Measurements from ENCODE around the gene CYTH3. TPM values are rescaled to one million over a fixed set of nuclear protein-coding genes. Genes with fewer than 3 reads are reported as not detected.

The CYTH3 gene
- total RNA-seq, 1 donor from 2014 or later = 2.6 TPM

DNA sequence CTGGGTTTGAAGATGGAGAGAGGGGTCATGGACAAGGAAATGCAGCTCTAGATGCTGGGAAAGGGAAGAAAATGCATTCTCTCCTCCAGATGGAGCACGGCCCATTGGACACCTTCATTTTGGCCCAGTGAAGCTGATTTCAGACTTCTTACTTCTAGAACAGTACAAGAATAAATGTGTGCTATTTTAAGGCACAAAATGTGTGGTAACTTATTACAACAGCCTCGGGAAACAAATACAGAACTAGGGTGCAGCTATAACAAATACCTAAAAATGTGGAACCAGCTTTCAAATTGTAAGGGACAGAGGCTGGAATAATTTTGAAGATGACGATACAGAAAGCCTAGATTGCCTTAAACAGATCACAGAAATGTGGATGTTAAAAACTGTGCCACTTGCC, 54.1 kb downstream of the CYTH3 start:
- CTCF ChIA-PET = no interaction called here

DNA sequence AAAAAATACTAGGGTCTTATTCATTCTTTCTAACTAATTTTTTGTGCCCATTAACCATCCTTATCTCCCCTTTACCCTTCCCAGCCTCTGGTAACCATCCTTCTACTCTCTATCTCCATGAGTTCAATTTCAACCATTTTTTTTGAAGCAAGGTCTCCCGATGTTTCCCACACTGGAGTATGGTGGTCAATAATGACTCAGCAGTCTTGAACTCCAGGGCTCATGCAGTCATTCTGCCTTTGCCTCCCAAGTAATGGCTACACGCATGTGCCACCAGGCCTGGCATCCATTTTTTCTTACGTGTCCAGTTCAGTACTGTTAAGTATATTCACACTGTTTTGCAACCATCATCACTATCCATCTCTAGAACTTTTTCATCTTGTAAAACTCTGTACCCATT, 60.4 kb downstream of the CYTH3 start:
- CTCF ChIA-PET = no interaction called here
- no peaks in the 10 kb centered on the region for H3K9me3 Mint-ChIP-seq
- POLR2A ChIA-PET = no interaction called here
- ATAC-seq (ENCODE audit: low read depth) = no peak
- no peak overlapping the region for H3K4me3 Mint-ChIP-seq
- no peak for DNase-seq
- intact Hi-C loops (cut with micrococcal nuclease) = no loop called here
- no peak for TF ChIP-seq CTCF (IDR thresholded peaks at IDR 0.05)
- peaks cover 7% of the 10 kb centered on the region for H3K27me3 Mint-ChIP-seq
- H3K4me1 Mint-ChIP-seq = no peaks in the 10 kb centered on the region
- no peaks in the 10 kb centered on the region for H3K36me3 Mint-ChIP-seq (ENCODE audit: low read depth)
- H3K27ac Mint-ChIP-seq = no peak overlapping the region

More for the DNA sequence above, 54.1 kb downstream of the CYTH3 start:
- DNase-seq = no peak
- Mint-ChIP-seq H3K4me1 (peaks cover 10% of the 10 kb centered on the region), H3K9me3 (no peaks in the 10 kb centered on the region), H3K36me3 (ENCODE audit: low read depth) (no peaks in the 10 kb centered on the region), H3K27me3 (peaks cover 1% of the 10 kb centered on the region), H3K4me3 (no peak overlapping the region), H3K27ac (no peak overlapping the region)
- no peak for TF ChIP-seq CTCF (IDR thresholded peaks at IDR 0.05)
- POLR2A ChIA-PET = no interaction called here
- no peak for ATAC-seq (ENCODE audit: low read depth)
- intact Hi-C loops (cut with micrococcal nuclease) = no loop called here

GRCh38 chr7:6210621-6211372, 61.6 kb downstream of the CYTH3 start:
- Mint-ChIP-seq H3K9me3 (no peaks in the 10 kb centered on the region), H3K27ac (no peak overlapping the region), H3K27me3 (peaks cover 7% of the 10 kb centered on the region), H3K4me1 (no peaks in the 10 kb centered on the region), H3K36me3 (ENCODE audit: low read depth) (no peaks in the 10 kb centered on the region), H3K4me3 (no peak overlapping the region)
- no peak for DNase-seq
- ATAC-seq (ENCODE audit: low read depth) = no peak
- POLR2A ChIA-PET = no interaction called here
- CTCF ChIA-PET = no interaction called here
- intact Hi-C loops (cut with micrococcal nuclease) = no loop called here
- no peak for TF ChIP-seq CTCF (IDR thresholded peaks at IDR 0.05)

DNA sequence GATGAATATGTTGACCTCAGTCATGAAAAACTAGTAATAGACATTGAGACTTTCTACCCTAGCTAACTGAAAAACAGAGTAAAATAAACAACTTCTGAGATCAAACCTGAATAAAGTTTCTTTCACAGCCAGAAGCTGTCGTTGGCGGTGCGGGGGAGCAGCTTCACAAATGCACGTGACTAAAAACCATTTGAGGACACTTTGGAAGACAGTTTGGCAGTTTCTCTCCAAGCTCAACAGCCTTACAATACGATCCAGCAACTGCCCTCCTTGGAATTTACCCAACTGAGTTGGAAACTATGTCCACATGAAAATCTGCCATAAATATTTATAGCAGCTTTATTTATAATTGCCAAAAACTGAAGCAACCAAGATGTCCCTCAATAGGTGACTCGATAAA, 63.1 kb downstream of the CYTH3 start:
- DNase-seq (no peak), ATAC-seq (ENCODE audit: low read depth) (no peak)
- ChIA-PET CTCF (no interaction called here), POLR2A (no interaction called here)
- intact Hi-C loops (cut with micrococcal nuclease) = no loop called here
- Mint-ChIP-seq H3K4me1 (no peaks in the 10 kb centered on the region), H3K4me3 (no peak overlapping the region), H3K36me3 (ENCODE audit: low read depth) (no peaks in the 10 kb centered on the region), H3K27me3 (peaks cover 7% of the 10 kb centered on the region), H3K9me3 (no peaks in the 10 kb centered on the region), H3K27ac (no peak overlapping the region)
- no peak for TF ChIP-seq CTCF (IDR thresholded peaks at IDR 0.05)

DNA sequence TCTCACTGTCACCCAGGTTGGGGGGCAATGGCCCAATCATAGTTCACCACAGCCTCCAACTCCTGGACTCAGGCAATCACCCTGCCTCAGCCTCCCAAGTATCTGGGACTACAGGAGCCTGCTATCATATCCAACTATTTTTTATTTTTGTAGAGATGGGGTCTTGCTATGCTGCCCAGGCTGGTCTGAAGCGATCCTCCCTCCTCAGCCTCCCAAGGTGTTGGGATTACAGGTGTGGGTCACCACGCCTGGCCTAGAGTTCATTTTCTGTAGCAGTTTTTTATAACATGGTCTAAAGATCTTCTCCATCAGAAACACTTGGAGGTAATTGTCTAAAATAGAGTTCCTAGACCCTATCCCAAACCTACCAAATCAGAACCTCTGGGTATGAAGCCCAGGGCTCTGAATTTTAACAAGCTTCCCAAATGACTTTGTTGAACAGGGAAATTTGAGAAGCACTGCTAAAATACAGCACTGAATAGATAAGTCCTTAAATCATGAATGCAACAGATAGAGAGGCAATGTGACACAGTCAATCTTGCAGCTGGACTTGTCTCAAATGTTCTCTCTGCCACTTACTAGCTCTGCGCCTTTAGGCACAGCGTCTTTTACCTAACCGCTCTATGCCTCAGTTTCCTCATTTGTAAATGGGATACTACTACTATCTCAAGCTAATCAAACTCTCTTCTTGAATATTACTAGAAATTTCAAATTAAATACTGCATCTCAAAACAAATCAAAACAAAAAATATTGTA, 63.7 kb downstream of the CYTH3 start:
- Mint-ChIP-seq H3K4me1 (no peaks in the 10 kb centered on the region), H3K27me3 (peaks cover 7% of the 10 kb centered on the region), H3K27ac (no peak overlapping the region), H3K4me3 (no peak overlapping the region), H3K9me3 (no peaks in the 10 kb centered on the region), H3K36me3 (ENCODE audit: low read depth) (no peaks in the 10 kb centered on the region)
- no peak for TF ChIP-seq CTCF (IDR thresholded peaks at IDR 0.05)
- DNase-seq = no peak
- CTCF ChIA-PET = no interaction called here
- no peak for ATAC-seq (ENCODE audit: low read depth)
- intact Hi-C loops (cut with micrococcal nuclease) = no loop called here
- POLR2A ChIA-PET = no interaction called here

Data from activated B cell treated with CpG ODN at 0.5 μM for 24 hours (primary cell).